K562 (cell line): ENCODE measurements around the gene ACAD8. TPM values are rescaled to one million over a fixed set of nuclear protein-coding genes. Genes with fewer than 3 reads are reported as not detected.

Source experiments
- ARHGAP35 ChIP-seq: fragments of 450-650 bp; IDR thresholded peaks from 2 replicates; pipeline ENCODE4 v1.6.1; 2018; ENCODE audit not compliant: partially characterized antibody
- CBX5 ChIP-seq: IDR thresholded peaks from 2 replicates; pipeline ENCODE4 v1.6.1; 2014; ENCODE audit warnings: low read depth, borderline replicate concordance
- CHCHD3 ChIP-seq: fragments of 250-450 bp; sonication (Bioruptor Pico); IDR thresholded peaks from 2 replicates; pipeline ENCODE4 v2.1.2; 2022; ENCODE audit warnings: mild to moderate bottlenecking
- COPS2 ChIP-seq: fragments of 450-650 bp; conservative IDR thresholded peaks from 2 replicates; pipeline ENCODE4 v1.6.1; 2016; ENCODE audit warnings: mild to moderate bottlenecking, moderate library complexity
- CXXC5 ChIP-seq: fragments of 250-450 bp; sonication (Bioruptor Pico); IDR thresholded peaks from 2 replicates; pipeline ENCODE4 v1.8.0; 2022; ENCODE audit warnings: inconsistent platforms, mild to moderate bottlenecking, moderate library complexity
- ETS2 ChIP-seq: IDR thresholded peaks from 2 replicates; pipeline ENCODE4 v1.6.1; 2016; ENCODE audit warnings: borderline replicate concordance, missing genetic modification characterization, mild to moderate bottlenecking, moderate library complexity, missing compliant biosample characterization; ENCODE audit not compliant: poor library complexity, severe bottlenecking
- IRF2 ChIP-seq: sonication (generic); formaldehyde crosslinking; IDR thresholded peaks from 2 replicates; pipeline ENCODE4 v1.8.1; 2022; ENCODE audit warnings: mild to moderate bottlenecking, missing genetic modification reagents
- LEF1 ChIP-seq: fragments of 450-650 bp; IDR thresholded peaks from 2 replicates; pipeline ENCODE4 v1.6.1; 2016; ENCODE audit warnings: mild to moderate bottlenecking
- MAZ ChIP-seq, 2 experiments: fragments of 450-650 bp in 1 of 2; sonication (generic) in 1 of 2; formaldehyde crosslinking; IDR thresholded peaks in 1 of 2; conservative IDR thresholded peaks in 1 of 2; 2 replicates each; pipeline versions ENCODE4 v1.4.0 to v1.5.0; 2020; ENCODE audit warnings: mild to moderate bottlenecking in 1 of 2, missing genetic modification reagents in 1 of 2
- MBD2 ChIP-seq: sonication (generic); IDR thresholded peaks from 2 replicates; pipeline ENCODE4 v1.6.1; 2016; ENCODE audit warnings: low read depth, borderline replicate concordance
- MYNN ChIP-seq, 2 experiments: sonication (generic); formaldehyde crosslinking in 1 of 2; IDR thresholded peaks; 2 replicates each; pipeline versions ENCODE4 v1.5.0 to v1.6.1; 2016 to 2020; ENCODE audit warnings: antibody characterized with exemption in 1 of 2, missing genetic modification reagents in 1 of 2
- PHF20 ChIP-seq: fragments of 450-650 bp; IDR thresholded peaks from 2 replicates; pipeline ENCODE4 v1.6.1; 2018; ENCODE audit not compliant: partially characterized antibody
- POLR2A ChIP-seq: fragments of 450-650 bp; conservative IDR thresholded peaks from 2 replicates; pipeline ENCODE4 v1.6.1; 2016
- POLR3A ChIP-seq: IDR thresholded peaks from 2 replicates; pipeline ENCODE4 v1.6.1; 2011; ENCODE audit warnings: borderline replicate concordance, mild to moderate bottlenecking, moderate library complexity; ENCODE audit not compliant: insufficient read length, insufficient read depth; ENCODE audit errors: extremely low read depth
- SMARCA5 ChIP-seq: fragments of 450-650 bp; IDR thresholded peaks from 2 replicates; pipeline ENCODE4 v1.6.1; 2016
- SUPT5H ChIP-seq: fragments of 450-650 bp; IDR thresholded peaks from 2 replicates; pipeline ENCODE4 v1.6.1; 2016
- TAF15 ChIP-seq: fragments of 200-400 bp; formaldehyde crosslinking; IDR thresholded peaks from 2 replicates; pipeline ENCODE4 v1.6.1; 2017; ENCODE audit warnings: mild to moderate bottlenecking, low read depth, low read length, moderate library complexity
- XRCC4 ChIP-seq: IDR thresholded peaks from one replicate; pipeline ENCODE4 v1.6.1; 2011; ENCODE audit not compliant: insufficient read depth, insufficient read length; ENCODE audit errors: extremely low read depth
- ZNF395 ChIP-seq: fragments of 200-800 bp; sonication (Bioruptor generic); IDR thresholded peaks from 2 replicates; pipeline ENCODE4 v1.6.1; 2017; ENCODE audit warnings: missing genetic modification characterization, missing compliant biosample characterization
- ZNF586 ChIP-seq: fragments of 450-650 bp; formaldehyde crosslinking; conservative IDR thresholded peaks from 2 replicates; pipeline ENCODE4 v1.4.0; 2020; ENCODE audit warnings: mild to moderate bottlenecking, moderate library complexity
- polyA plus RNA-seq, 8 experiments: library from polyadenylated mRNA; depleted of rRNA in 4 of 8; stranded (reverse) in 5 of 8; unstranded in 3 of 8; fragments of >200 nt; fragmentation: Nextera tagmentation in 2 of 8; fragmentation: Illumina TruSeq in 1 of 8; extraction: Ambion mirVana in 2 of 8; extraction: Trizol in 1 of 8; gene quantifications; 2 replicates each; pipeline versions ENCODE4 v1.2.1 to v1.2.3, GENCODE V29; 2011 to 2014; ENCODE audit warnings: inconsistent platforms in 1 of 8, missing spikeins in 1 of 8
- total RNA-seq, 7 experiments: library from RNA; depleted of rRNA in 6 of 7; stranded (reverse); fragments of >200 nt in 6 of 7; fragmentation: Illumina TruSeq in 2 of 7; extraction: Trizol in 2 of 7; gene quantifications; 2 replicates each; pipeline versions ENCODE4 v1.2.1 to v1.2.3, GENCODE V29; 2011 to 2021; ENCODE audit warnings: low replicate concordance in 1 of 7
- TF ChIP-seq, protein P1 (sequence below): conservative IDR thresholded peaks from 2 replicates; pipeline ENCODE4 v1.6.1; 2011; ENCODE audit warnings: low read depth, mild to moderate bottlenecking, low read length; ENCODE audit not compliant: control insufficient read depth
- TF ChIP-seq, protein P2 (sequence below): fragments of 250-450 bp; sonication (Bioruptor Pico); IDR thresholded peaks from 2 replicates; pipeline ENCODE4 v1.4.0; 2020; ENCODE audit warnings: mild to moderate bottlenecking, moderate library complexity, borderline replicate concordance

ACAD8 gene
- total and polyA plus RNA-seq, 9 of the 15 experiments (the other 6 are each of a cell fraction or from before 2014, with no cell fraction given), result 6.5 to 34.1 (median 20.1) TPM

DNA sequence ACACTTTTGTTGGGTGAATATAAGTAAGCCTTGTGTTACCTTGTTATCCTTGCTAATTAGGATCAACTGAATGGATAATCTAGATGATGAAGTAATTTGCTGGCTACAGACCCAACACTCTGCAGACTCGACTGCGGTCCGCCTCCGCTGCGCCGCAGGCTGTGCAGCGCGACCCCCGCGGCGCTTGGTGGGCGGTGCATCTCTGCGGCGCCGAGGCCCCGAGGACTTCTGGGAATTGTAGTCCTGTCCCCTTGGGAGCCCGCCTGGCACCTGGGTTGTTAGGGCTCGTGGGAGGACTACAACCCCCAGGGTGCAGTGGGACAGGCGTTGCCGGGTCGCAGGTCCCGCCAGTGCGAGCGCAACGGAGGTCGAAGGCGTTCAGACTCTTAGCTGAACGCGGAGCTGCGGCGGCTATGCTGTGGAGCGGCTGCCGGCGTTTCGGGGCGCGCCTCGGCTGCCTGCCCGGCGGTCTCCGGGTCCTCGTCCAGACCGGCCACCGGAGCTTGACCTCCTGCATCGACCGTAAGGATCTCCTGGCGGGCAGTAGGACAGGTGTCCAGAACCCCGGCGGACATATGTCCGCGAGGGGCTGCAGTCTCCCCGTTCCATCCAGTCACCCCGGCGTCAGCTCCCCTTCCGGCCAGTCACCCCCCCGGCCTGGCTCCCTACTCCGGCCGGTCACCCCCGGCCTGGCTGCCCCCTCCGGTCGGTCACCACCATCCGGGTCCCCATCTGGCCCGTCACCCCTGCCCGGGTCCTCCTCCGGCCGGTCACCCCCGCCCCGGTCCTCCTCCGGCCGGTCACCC, at the start of gene ACAD8, which contains the start of gene THYN1 (continued):
- TF ChIP-seq SUPT5H (peak; percentile 68), ZNF586 (CRISPR knock-in tag) (no peak), SMARCA5 (no peak), CXXC5 (CRISPR knock-in tag) (peak; percentile 99), MYNN (IDR thresholded peaks at IDR 0.05) (no peak), MYNN (CRISPR knock-in tag; IDR thresholded peaks at IDR 0.05) (no peak), POLR2A (peak; percentile 74), MAZ (CRISPR knock-in tag; conservative IDR thresholded peaks at IDR 0.05 in 1 of 2, IDR thresholded peaks at IDR 0.05 in 1 of 2) (peak; percentile 12 to 84; a peak in 2 of 4 replicates), POLR3A (no peak), LEF1 (no peak), ETS2 (tag) (no peak), ARHGAP35 (no peak), CHCHD3 (CRISPR knock-in tag) (no peak), PHF20 (peak; percentile 15), COPS2 (no peak), MBD2 (peak; percentile 83), XRCC4 (no peak), TAF15 (no peak), CBX5 (no peak), ZNF395 (CRISPR knock-in tag) (peak; percentile 61; the same call in 1 of the 2 replicates), IRF2 (no peak)
- TF ChIP-seq, protein P1, sequence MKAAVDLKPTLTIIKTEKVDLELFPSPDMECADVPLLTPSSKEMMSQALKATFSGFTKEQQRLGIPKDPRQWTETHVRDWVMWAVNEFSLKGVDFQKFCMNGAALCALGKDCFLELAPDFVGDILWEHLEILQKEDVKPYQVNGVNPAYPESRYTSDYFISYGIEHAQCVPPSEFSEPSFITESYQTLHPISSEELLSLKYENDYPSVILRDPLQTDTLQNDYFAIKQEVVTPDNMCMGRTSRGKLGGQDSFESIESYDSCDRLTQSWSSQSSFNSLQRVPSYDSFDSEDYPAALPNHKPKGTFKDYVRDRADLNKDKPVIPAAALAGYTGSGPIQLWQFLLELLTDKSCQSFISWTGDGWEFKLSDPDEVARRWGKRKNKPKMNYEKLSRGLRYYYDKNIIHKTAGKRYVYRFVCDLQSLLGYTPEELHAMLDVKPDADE, result peak; percentile 97
- TF ChIP-seq, protein P2, sequence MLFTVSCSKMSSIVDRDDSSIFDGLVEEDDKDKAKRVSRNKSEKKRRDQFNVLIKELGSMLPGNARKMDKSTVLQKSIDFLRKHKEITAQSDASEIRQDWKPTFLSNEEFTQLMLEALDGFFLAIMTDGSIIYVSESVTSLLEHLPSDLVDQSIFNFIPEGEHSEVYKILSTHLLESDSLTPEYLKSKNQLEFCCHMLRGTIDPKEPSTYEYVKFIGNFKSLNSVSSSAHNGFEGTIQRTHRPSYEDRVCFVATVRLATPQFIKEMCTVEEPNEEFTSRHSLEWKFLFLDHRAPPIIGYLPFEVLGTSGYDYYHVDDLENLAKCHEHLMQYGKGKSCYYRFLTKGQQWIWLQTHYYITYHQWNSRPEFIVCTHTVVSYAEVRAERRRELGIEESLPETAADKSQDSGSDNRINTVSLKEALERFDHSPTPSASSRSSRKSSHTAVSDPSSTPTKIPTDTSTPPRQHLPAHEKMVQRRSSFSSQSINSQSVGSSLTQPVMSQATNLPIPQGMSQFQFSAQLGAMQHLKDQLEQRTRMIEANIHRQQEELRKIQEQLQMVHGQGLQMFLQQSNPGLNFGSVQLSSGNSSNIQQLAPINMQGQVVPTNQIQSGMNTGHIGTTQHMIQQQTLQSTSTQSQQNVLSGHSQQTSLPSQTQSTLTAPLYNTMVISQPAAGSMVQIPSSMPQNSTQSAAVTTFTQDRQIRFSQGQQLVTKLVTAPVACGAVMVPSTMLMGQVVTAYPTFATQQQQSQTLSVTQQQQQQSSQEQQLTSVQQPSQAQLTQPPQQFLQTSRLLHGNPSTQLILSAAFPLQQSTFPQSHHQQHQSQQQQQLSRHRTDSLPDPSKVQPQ (CRISPR knock-in tag), result no peak
